Suppressor macrophage treated with lipopolysaccharide for 1 hour (primary cell): ENCODE measurements around the gene S1PR2.

Source experiments
- DNase-seq, 3 donors: peaks; one replicate each; pipeline ENCODE4 v3.0.0-alpha.2; 2020 to 2022

S1PR2 gene, protein sequence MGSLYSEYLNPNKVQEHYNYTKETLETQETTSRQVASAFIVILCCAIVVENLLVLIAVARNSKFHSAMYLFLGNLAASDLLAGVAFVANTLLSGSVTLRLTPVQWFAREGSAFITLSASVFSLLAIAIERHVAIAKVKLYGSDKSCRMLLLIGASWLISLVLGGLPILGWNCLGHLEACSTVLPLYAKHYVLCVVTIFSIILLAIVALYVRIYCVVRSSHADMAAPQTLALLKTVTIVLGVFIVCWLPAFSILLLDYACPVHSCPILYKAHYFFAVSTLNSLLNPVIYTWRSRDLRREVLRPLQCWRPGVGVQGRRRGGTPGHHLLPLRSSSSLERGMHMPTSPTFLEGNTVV

DNA sequence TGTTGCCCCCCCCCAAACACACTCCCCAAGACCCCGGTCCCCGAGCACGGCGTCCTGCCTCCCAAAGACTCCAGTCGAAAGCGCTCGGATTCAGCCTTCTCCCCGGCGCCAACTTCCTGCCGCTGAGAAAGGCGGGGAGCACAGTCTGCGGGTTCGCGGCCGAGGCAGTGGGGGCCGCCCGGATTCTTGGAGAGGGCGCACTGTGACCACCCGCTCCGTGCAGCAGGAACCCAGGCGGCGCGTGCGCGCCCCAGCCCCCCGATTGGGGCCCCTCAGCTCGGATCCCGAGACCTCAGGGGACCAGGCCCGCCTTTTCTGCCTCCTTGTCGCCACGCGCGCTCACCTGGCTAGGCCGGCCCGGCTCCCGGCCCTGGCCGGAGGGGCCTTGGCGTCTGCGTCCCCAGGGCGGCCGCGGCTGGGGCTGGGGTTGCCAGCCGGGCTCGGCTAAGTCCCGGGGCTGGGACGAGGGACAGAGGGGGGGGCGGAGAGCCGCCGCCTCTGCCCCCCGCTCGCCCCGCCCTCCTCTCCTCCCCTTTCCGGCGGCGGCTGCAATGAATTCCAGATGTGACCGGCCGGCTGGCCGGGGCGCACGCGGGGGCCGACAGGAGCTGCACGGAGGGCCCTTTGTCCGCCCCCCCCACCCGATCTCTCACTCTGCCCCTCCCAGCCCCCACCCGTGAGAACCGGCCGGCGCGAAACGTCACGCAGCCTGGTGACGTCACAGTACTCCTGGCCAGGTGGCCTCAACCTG, at the start of gene S1PR2:
Gene S1PR2, minus strand, starts transcription at position 471 of the 751 bp plus-strand sequence. CDS start 6,426 bp downstream, outside the sequence.
- DNase-seq: peak; percentile 77 to 93 (median 86)

DNA sequence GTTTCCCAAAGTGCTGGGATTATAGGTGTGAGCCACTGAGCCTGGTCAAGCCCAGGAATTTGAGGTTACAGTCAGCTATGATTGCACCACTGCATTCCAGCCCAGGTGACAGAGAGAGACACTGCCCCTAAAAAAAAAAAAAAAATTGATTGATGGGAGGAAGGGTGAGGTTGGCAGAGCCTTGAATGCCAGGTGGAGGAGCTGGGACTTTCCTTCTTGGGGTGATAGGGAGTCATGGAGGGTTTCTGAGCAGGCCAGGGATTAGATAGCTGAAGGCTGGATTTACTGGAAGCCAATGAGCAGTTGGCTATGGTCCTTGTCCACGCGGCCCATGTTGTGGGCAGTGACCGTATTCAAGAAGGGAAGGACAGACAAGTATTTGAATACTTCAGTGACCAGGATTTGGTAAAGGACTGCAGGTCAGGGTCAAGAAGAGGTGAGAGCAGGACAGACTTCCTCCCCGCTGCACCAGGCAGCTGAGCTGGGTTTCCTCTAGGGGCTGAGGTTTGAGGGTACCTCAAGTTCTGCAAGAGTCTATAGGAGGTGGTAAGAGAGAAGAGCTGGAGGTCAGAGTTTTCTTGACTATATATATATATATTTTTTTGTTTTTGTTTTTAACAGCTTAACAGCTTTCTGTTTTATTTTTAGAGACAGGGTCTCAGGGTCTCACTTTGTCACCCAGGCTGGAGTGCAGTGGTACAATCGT, 48.8 kb upstream of the S1PR2 start:
- DNase-seq: peak in 2 of 3 donors; percentile 29 to 35

DNA sequence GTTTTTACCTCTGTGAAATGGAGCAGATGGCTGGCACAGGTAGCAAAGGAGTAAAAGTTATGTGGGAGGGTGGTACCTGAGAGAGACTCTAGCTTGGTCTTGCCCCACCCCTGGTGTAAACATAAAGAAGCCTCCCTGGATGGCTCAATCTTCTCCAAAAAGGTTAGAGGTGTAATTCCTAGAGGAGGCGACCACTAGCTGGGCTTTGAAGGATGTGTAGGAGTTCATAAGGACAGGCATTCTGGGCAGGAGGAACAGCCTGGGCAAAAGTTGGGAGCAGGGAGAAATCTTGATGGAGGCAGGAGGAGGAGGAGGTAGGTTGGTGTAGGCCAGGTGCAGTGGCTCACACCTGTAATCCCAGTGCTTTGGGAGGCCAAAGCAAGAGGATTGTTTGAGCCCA, 47.8 kb upstream of the S1PR2 start:
- DNase-seq: peak in 1 of 3 donors; percentile 21

DNA sequence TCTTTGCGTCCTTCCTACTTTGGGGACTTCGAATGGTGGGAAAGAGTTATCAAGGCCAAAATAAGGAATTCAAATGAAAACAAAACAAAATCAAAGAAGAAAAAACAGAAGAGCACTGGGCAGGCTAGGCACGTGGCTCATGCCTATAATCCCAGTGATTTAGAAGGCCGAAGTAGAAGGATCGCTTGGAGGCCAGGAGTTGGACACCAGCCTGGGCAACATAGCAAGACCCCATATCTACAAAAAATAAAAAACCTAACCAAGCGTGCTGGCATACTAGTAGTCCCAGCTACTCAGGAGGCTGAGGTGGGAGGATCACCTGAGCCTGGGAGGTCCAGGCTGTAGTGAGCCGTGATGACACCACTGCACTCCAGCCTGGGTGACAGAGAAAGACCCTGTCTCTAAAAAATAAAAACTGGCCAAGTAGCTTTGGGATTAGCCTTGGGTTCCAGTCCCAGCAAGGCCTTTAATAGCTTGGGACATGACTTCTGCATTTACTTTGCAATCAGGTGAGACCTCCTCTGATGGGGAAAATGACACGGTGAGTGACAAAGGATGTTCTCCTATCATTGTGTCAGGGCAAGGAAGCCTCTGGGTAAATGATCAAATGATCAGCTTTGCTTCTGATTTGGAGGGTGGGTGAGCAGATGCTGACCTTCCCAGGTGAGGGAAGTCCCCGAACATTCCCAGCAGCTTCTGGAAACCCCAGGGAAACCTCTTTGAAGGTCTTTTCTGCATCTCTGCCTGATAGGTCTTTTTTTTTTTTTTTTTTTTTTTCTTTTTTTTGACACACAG, 46.9 kb upstream of the S1PR2 start:
- DNase-seq: peak; percentile 46 to 64 (median 58)

DNA sequence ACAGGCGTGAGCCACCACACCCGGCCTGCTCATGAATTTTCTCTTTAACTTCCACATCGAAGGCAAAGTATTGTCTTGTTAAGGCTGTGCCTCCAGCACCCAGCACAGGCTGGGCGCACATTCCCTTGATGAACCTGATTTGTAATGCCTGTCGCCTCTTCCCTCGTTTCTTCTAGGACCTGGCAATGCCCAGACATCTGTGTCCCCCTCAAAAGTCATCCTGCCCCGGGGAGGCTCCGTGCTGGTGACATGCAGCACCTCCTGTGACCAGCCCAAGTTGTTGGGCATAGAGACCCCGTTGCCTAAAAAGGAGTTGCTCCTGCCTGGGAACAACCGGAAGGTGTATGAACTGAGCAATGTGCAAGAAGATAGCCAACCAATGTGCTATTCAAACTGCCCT, 43.5 kb upstream of the S1PR2 start:
- peak in 1 of 3 donors; percentile 21 for DNase-seq

DNA sequence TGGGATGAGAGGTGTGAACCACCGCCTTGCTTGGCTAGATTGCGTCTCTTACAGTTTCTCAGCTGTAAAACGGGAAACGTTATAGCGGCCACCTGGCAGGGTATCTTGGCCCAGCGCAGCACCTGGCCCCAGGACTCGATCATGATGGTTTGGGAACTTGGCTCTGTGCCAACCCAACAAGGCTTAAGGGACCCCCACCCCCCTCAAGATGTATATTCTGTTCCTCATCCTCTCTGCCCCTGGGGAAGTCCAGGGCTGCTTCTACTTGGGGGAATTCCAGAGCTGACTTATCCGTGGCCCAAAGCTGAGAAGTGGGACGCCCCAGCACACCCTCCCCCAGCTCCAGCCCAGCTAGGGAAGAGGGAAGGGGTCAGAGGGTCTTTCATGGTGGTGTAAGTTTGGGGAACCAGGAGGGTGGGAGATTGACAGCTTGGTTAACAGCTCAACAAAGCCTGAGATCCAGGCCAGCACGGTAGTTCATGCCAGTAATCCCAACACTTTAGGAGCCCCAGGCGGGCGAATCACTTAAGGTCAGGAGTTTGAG, 40.5 kb upstream of the S1PR2 start:
- DNase-seq: peak; percentile 90 to 93 (median 92)

DNA sequence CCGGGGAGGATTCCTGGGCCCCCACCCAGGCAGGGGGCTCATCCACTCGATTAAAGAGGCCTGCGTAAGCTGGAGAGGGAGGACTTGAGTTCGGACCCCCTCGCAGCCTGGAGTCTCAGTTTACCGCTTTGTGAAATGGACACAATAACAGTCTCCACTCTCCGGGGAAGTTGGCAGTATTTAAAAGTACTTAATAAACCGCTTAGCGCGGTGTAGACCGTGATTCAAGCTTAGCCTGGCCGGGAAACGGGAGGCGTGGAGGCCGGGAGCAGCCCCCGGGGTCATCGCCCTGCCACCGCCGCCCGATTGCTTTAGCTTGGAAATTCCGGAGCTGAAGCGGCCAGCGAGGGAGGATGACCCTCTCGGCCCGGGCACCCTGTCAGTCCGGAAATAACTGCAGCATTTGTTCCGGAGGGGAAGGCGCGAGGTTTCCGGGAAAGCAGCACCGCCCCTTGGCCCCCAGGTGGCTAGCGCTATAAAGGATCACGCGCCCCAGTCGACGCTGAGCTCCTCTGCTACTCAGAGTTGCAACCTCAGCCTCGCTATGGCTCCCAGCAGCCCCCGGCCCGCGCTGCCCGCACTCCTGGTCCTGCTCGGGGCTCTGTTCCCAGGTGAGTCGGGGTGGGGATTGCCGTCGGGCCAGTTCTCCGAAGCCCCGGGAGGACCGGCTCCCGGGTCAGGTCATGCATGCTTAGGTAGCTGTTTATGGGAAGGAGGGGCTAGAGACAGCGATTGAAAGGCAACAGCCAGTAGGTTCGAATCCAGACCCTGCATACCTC, 39.7 kb upstream of the S1PR2 start, which contains the start of gene ICAM1:
Gene ICAM1, plus strand, starts transcription at position 505 of the 779 bp plus-strand sequence. Its CDS starts 40 bp downstream, at position 545.
- peak; percentile 98 to 99 (median 99) for DNase-seq

DNA sequence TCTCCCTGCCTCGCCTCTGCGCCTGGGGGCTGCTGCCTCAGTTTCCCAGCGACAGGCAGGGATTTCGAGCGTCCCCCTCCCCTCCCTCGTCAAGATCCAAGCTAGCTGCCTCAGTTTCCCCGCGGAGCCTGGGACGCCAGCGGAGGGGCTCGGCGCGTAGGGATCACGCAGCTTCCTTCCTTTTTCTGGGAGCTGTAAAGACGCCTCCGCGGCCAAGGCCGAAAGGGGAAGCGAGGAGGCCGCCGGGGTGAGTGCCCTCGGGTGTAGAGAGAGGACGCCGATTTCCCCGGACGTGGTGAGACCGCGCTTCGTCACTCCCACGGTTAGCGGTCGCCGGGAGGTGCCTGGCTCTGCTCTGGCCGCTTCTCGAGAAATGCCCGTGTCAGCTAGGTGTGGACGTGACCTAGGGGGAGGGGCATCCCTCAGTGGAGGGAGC, 39.1 kb upstream of the S1PR2 start:
- peak; percentile 97 for DNase-seq

DNA sequence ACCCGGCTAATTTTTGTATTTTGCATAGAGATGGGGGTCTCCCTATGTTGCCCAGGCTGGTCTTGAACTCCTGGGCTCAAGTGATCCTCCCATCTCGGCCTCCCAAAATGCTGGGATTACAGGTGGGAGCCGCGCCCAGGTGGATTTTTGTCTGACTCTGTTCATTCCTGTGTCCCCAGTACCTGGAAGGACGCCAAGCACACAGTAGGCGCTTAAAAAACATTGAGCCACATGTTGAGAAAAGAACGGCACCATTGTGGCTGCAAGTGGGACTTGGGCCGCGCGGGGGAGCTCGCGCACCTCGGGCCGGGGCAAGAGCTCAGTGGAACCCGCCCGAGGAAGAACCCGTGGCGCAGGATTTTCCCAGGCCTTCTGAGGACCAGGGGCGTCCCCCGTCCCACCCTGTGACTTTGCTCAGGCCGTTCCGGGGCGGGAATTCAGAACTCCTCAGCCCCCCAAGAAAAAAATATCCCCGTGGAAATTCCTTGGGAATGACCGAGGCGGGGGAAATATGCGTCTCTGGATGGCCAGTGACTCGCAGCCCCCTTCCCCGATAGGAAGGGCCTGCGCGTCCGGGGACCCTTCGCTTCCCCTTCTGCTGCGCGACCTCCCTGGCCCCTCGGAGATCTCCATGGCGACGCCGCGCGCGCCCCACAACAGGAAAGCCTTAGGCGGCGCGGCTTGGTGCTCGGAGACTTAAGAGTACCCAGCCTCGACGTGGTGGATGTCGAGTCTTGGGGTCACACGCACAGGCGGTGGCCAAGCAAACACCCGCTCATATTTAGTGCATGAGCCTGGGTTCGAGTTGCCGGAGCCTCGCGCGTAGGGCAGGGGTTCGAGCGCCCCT, 38.4 kb upstream of the S1PR2 start:
- DNase-seq: peak; percentile 99

DNA sequence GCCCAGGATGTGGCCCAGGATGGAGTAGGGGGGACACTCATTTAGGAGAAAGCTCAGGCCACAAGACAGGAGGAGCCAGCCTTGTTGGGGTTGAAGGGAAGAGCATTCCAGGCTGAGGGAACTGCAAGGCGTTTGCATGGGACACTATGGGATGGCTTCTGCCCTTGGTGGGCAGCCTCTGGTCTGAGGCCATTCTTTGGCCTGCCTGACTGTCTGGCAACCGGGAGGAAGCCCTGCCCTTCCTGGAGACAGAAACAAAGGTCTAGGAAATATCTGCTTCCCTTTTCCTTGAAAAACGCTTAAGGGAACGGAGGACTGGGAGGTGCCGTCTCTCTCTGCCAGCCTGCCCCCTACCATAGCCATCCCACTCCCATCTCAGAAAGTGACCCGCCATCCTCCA, 36.9 kb upstream of the S1PR2 start:
- DNase-seq: peak in 1 of 3 donors; percentile 26

DNA sequence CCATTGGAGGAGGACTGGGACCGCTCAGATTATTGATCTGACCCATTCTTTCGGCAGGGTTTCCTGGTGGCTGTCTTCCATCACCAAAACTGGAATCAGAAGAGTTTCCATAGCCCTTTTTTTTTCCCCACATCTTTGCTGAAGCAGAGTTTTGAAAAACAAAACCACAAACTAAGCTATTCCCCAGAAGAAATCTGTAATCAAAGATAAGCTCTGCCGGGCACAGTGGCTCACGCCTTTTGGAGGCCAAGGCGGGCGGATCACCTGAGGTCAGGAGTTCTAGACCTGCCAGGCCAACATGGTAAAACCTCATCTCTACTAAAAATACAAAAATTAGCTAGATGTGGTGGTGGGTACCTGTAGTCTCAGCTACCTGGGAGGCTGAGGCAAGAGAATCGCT, 35.6 kb upstream of the S1PR2 start:
- DNase-seq: no peak

DNA sequence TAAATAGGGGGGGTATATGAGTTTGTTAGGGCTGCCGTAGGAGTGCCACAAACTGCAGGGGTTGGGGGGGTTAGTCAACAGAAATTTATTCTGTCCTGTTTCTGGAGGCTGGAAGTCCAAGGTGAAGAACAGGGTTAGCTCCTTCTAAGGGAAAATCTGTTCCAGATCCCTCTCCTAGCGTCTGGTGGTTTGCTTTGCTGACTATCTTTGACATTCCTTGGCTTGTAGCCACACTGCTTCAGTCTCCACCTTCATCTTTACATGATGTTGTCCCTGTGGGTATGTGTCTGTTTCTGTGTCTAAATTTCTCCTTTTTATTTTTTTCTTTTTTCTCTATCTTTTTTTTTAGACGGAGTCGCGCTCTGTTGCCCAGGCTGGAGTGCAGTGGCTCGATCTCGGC, 31.6 kb upstream of the S1PR2 start:
- DNase-seq: no peak

DNA sequence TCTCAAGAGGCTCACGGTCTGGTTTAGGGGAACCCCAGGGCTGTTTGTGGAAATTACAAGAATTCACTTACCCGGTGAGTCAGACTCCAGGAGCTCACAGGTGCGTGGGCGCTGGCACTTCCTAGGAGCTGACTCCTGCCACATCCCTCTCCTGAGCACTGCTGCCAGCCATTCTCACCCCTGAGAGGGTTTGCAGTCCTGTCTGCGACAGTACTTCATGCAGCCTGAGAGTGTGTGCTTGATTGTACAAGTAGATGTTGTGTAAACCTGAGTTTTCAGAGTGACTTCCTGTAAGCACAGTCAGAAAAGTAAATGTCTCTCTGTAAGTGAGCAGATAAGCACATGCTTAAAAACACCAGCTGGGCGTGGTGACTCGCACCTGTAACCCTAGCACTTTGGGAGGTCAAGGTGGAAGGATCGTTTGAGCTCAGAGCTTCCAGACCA, 29.0 kb upstream of the S1PR2 start:
- DNase-seq: peak; percentile 73 to 84 (median 78)

DNA sequence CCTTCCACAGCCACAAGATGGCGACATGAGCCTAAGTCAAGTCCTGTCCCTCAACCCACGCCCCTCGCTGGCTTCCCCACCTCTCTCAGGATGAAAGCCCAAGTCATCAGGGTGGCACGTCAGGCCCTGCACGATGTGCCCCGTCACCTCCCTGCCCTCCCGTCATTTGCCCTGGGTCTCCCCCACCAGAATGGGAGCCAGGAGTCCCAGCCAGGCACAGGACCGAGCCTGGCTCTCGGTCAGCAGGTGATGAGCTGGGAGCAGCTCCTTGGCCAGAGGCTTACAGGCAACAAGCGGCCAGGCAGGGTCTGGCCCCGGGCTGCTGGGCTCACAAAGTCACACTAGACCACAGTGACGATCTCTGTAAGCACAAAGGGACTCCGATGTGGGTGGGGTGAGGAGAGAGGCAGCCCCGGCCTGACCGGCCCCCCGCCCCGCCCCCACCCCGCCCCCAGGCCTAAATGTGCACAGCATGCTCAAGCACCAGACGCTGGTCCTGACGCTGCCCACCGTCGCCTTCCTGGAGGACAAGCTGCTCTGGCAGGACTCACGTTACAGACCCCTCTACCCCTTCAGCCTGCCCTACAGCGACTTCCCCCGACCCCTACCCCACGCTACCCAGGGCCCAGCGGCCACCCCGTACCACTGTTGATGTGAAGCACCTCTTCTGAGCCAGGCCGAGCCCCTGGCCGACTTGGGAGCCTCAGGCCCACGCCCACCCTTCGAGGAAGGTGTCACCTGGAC, 28.2 kb upstream of the S1PR2 start:
- peak; percentile 96 to 97 (median 97) for DNase-seq

DNA sequence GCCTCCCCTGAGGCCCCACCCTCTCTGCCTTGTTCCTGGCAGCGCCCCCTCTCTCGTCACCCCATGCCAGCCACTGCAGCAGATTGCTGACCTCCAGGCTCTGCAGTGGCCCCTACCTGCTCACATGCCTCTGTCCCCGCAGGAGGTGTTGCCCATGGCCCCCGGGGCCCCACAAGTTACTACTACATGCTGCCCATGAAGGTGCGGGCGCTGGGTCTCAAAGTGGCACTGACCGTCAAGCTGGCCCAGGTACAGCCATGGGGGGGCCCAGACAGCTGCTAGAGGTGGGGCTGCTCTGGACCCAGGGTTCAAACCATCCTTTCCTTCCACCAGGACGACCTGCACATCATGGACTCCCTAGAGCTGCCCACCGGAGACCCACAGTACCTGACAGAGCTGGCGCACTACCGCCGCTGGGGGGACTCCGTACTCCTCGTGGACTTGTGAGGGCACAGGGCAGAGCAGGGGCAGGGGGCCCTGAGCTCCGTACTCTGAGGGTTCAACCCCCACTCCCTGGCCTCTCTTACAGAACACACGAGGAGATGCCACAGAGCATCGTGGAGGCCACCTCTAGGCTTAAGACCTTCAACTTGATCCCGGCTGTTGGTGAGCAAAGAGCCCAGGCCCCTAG, 27.1 kb upstream of the S1PR2 start:
- DNase-seq: no peak

DNA sequence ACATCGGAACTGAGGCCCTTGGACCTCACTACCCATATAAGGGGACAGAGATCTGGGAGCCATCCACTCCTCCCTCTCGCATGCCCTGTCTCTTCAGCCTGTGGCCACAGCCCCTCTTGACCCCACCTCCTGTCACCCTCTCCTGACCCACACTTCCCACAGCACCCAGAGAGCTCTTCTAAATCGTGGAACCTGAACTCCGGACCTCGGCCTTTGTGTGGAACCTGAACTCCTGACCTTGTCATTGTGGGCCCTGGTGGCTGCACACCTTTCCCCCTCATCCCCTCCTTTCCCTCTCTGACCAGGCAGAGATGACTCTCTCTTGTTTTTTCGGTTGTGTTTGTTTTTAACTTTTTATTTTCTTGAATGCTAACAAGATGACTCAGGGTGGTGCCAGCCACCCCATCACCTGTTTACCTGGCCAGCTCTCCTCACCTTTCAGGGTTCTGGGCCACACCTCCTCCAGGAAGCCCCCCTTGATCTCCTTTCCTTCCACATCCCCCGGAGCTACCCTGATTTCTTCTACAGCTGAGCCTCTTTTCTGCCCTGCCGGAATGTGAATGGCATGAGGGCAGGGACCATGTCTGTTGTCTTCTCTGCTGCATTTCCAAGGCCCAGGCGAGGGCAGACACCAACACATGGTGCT, 26.0 kb upstream of the S1PR2 start:
- DNase-seq: no peak

DNA sequence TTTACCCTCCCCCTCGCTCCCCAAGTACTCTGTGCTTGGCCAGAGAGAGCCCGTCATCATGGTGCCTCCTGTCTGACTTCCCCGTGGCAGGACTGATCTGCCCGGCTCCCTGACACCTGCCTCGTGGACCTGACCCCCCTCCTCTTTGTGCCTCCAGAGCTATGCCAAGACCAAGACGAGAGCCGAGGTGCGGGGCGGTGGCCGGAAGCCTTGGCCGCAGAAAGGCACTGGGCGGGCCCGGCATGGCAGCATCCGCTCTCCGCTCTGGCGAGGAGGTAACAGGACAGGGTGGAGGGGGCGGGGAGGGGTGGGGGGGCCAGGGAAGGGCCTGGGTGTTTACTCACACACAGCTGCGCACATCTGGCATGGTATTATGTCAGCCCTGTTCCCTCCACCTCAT, 25.4 kb upstream of the S1PR2 start:
- DNase-seq: no peak

DNA sequence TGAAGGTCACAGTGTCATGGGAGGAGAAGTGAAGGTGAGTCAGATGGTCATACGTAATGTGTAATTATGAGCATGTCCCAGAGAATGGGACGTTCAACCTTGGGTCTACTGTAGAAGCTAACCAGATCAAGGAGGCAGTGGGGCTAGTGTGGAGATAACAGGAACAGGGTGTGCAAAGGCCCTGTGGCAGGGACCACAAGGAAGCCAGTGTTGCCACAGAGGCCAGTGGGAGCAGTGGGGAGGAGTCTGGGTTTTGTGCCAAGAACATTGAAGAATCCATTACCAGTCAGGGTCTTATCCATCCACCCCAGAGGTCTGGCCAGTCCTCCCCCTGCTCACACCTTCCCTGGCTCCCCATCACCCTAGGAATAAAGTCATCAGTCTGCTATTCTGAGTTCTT, 24.2 kb upstream of the S1PR2 start:
- DNase-seq: no peak
